H1 (cell line): Measurements from ENCODE around the gene DBP. TPM values are rescaled to one million over a fixed set of nuclear protein-coding genes. Genes with fewer than 3 reads are reported as not detected.

Experiments used
- POU5F1 ChIP-seq: IDR thresholded peaks from 2 replicates; pipeline ENCODE4 v1.6.1; 2011; ENCODE audit warnings: low read depth, mild to moderate bottlenecking, low read length, moderate library complexity
- USF2 ChIP-seq: IDR thresholded peaks from 2 replicates; pipeline ENCODE4 v1.6.1; 2011; ENCODE audit warnings: low read length, improper control_type of control experiment
- polyA plus RNA-seq, 7 experiments: library from polyadenylated mRNA; depleted of rRNA in 3 of 7; stranded (reverse) in 5 of 7; unstranded in 2 of 7; fragments of >200 nt in 5 of 7; fragments of 200-250 nt in 2 of 7; gene quantifications; 1 replicate in 5 of 7; 2 replicates in 1 of 7; 4 replicates in 1 of 7; pipeline versions ENCODE4 v1.2.1 to v1.2.3, GENCODE V29; 2011 to 2013; ENCODE audit warnings: missing spikeins in 2 of 7, mixed read lengths in 2 of 7
- total RNA-seq: library from RNA; stranded (reverse); fragmentation: NEBNext Ultra II Directional; extraction: Animal tissue kit (Norgen Biotek cat#: 25700); gene quantifications from 2 replicates; pipeline ENCODE4 v1.2.1, GENCODE V29; 2021

Gene DBP
- total and polyA plus RNA-seq, 2 of the 8 experiments (the other 6 are each of a cell fraction or from before 2014, with no cell fraction given), result 7.5 to 8.3 TPM

- TF ChIP-seq POU5F1 (no peak), USF2 (no peak)
Observed at GRCh38 chr19:48648134-48648533, 11.0 kb upstream of the DBP start (continued).
